Epithelial cell of umbilical artery (primary cell): ENCODE results near the gene GPR78. TPM values are rescaled to one million over a fixed set of nuclear protein-coding genes. Genes with fewer than 3 reads are reported as not detected.

Source experiments
- total RNA-seq: library from RNA; depleted of rRNA; stranded (reverse); fragments of >200 nt; gene quantifications from 2 replicates; pipeline ENCODE4 v1.2.3, GENCODE V29; 2014

GPR78 gene, protein sequence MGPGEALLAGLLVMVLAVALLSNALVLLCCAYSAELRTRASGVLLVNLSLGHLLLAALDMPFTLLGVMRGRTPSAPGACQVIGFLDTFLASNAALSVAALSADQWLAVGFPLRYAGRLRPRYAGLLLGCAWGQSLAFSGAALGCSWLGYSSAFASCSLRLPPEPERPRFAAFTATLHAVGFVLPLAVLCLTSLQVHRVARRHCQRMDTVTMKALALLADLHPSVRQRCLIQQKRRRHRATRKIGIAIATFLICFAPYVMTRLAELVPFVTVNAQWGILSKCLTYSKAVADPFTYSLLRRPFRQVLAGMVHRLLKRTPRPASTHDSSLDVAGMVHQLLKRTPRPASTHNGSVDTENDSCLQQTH
- not detected in 2 replicates for total RNA-seq

DNA sequence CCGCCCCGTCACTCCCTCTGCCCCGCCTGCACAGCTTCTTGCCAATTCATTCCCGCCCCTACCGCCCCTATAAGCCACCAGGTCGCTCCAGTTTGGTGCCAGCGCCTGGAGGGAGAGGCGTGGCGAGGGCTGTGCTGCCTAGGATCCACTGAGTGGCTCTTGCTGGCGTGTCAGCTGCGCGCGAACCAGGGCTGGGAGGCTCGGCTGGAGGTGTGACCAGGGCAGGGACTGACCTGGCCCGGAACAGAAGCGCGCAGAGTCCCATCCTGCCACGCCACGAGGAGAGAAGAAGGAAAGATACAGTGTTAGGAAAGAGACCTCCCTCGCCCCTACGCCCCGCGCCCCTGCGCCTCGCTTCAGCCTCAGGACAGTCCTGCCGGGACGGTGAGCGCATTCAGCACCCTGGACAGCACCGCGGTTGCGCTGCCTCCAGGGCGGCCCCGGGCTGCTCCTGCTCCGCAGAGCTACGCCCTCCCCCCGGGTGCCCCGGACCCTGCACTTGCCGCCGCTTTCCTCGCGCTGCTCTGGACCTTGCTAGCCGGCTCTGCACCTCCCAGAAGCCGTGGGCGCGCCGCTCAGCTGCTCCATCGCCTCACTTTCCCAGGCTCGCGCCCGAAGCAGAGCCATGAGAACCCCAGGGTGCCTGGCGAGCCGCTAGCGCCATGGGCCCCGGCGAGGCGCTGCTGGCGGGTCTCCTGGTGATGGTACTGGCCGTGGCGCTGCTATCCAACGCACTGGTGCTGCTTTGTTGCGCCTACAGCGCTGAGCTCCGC, at the start of gene GPR78:
TSS of gene GPR78 (plus strand) at position 72 of the 773 bp plus-strand sequence. CDS start at position 663, 591 bp downstream.

DNA sequence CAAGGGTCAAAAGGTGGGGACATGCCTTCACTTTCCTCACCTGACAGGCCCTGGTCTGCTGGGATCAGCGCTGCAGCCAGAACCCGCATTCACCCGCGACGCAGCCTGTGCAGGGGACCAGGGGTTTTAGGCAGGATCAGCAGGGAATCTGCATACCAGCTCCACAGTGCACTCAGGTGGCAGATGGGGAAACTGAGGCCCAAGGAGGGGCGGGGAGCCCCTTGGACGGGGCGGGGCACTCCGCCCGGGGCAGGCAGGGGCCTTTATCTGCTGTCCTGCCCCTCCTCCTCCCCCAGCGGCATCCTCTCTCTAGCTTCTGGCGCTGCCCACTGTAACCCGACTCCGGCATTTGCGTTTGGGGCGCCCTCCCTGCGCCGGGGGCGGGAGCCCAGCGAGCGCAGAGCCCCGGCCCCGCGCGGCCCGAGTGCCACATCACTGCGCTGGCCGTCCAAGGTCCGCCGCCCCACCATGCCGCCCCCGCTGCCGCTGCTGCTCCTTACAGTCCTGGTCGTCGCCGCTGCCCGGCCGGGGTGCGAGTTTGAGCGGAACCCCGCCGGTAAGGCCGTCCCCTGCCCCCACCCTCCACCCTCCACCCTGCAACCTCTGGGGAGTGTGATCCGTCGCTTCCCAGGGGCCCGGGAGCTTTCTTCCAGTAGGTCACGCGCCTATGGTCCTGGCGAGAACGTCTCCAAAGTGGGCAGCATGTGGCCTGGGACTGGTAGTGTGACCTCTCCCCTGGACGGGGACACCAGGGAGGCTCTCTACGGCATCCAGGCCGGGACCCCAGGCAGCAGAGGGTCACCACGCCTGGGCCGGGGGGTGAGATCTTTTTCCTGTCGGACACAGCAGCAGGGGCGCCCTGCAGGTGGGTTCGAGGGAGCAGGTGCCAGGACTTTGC, 12.4 kb downstream of the GPR78 start, which contains the start of gene CPZ:
TSS of gene CPZ (plus strand) at position 400 of the 898 bp plus-strand sequence. CDS start at position 469, 69 bp downstream.

Other genes starting within 250 kb of the GPR78 start
- gene ACOX3, start 139.7 kb upstream of the GPR78 start, total RNA-seq, result 29.6 and 34.7 TPM in 2 replicates
- 14.3 and 21.9 TPM in 2 replicates for gene TRMT44, start 139.6 kb upstream of the GPR78 start, total RNA-seq
- under 0.01 TPM in 1 of 2 replicates, not detected in the other for gene CPZ, start 12.4 kb downstream of the GPR78 start, total RNA-seq